ENCODE measurements around the gene NACAD. TPM values are rescaled to one million over a fixed set of nuclear protein-coding genes. Genes with fewer than 3 reads are reported as not detected.
A peak's percentile ranks its signal among the peaks of the same experiment; 100 is the strongest.

The NACAD gene
- total RNA-seq, 1 experiment from 2014 or later: not detected

- Mint-ChIP-seq H3K27me3 (ENCODE audit: insufficient read depth, unreplicated experiment) (no peaks in the 10 kb centered on the region), H3K9me3 (ENCODE audit: unreplicated experiment) (no peaks in the 10 kb centered on the region), H3K4me3 (ENCODE audit: unreplicated experiment) (peak within 1 kb of the TSS; percentile 91), H3K4me1 (ENCODE audit: insufficient read depth, unreplicated experiment) (peaks cover 19% of the 10 kb centered on the region), H3K27ac (ENCODE audit: low read depth, unreplicated experiment) (peak within 1 kb of the TSS; percentile 97), H3K36me3 (ENCODE audit: insufficient read depth, unreplicated experiment) (peaks cover 30% of the 10 kb centered on the region)
- intact Hi-C loops (cut with micrococcal nuclease): loop anchor here (10.0 kb wide), 1 partner anchor 117 kb away; no protein-coding TSS in a partner anchor
- peak; percentile 94 for DNase-seq (ENCODE audit: unreplicated experiment)
- BruUV-seq (replicated peaks): TSS peak; percentile 95
- POLR2A ChIA-PET: interaction anchor here (0.7 to 3.2 kb wide), 47 partner anchors 9 to 538 kb away, joined by 3 to 59 read pairs (median 5); partner anchors contain the start of genes CCM2, DDX56, H2AZ2 and OGDH
- no peak for TF ChIP-seq CTCF (IDR thresholded peaks at IDR 0.05; ENCODE audit: unreplicated experiment)
- CTCF ChIA-PET: interaction anchor here (0.6 to 1.6 kb wide), 7 partner anchors 8 to 711 kb away, joined by 3 to 5 read pairs (median 4); no protein-coding TSS in a partner anchor
These were observed 22.8 kb upstream of the NACAD start, which contains the start of gene TBRG4 for GRCh38 chr7:45111298-45112223. Gene TBRG4, minus strand, starts transcription at chr7:45111697. Its CDS starts 2,460 bp downstream, at chr7:45109237.

GRCh38 chr7:45108863-45109262 is 20.1 kb upstream of the NACAD start:
- Mint-ChIP-seq H3K9me3 (ENCODE audit: unreplicated experiment) (no peaks in the 10 kb centered on the region), H3K4me1 (ENCODE audit: insufficient read depth, unreplicated experiment) (peaks cover 19% of the 10 kb centered on the region), H3K4me3 (ENCODE audit: unreplicated experiment) (peak overlapping the region; percentile 55), H3K27ac (ENCODE audit: low read depth, unreplicated experiment) (no peak overlapping the region), H3K36me3 (ENCODE audit: insufficient read depth, unreplicated experiment) (peaks cover 51% of the 10 kb centered on the region), H3K27me3 (ENCODE audit: insufficient read depth, unreplicated experiment) (no peaks in the 10 kb centered on the region)
- POLR2A ChIA-PET: interaction anchor here (0.7 kb wide), 1 partner anchor 16 kb away, joined by 3 read pairs; no protein-coding TSS in a partner anchor
- DNase-seq (ENCODE audit: unreplicated experiment): no peak
- no TSS peak for BruUV-seq (replicated peaks)
- intact Hi-C loops (cut with micrococcal nuclease): no loop called here
- TF ChIP-seq CTCF (IDR thresholded peaks at IDR 0.05; ENCODE audit: unreplicated experiment): no peak
- CTCF ChIA-PET: interaction anchor here (0.7 kb wide), 1 partner anchor 253 kb away, joined by 5 read pairs; no protein-coding TSS in a partner anchor

GRCh38 chr7:45107356-45107755 is 18.6 kb upstream of the NACAD start:
- no peak for TF ChIP-seq CTCF (IDR thresholded peaks at IDR 0.05; ENCODE audit: unreplicated experiment)
- H3K27ac Mint-ChIP-seq (ENCODE audit: low read depth, unreplicated experiment): no peak overlapping the region
- POLR2A ChIA-PET: interaction anchor here (1.0 kb wide), 1 partner anchor 107 kb away, joined by 6 read pairs; the partner anchor contains the start of gene CCM2
- intact Hi-C loops (cut with micrococcal nuclease): no loop called here
- CTCF ChIA-PET: interaction anchor here (0.6 kb wide), 1 partner anchor 258 kb away, joined by 3 read pairs; no protein-coding TSS in a partner anchor
- no TSS peak for BruUV-seq (replicated peaks)
- H3K36me3 Mint-ChIP-seq (ENCODE audit: insufficient read depth, unreplicated experiment): peaks cover 62% of the 10 kb centered on the region
- H3K9me3 Mint-ChIP-seq (ENCODE audit: unreplicated experiment): no peaks in the 10 kb centered on the region
- H3K4me1 Mint-ChIP-seq (ENCODE audit: insufficient read depth, unreplicated experiment): peaks cover 19% of the 10 kb centered on the region
- H3K4me3 Mint-ChIP-seq (ENCODE audit: unreplicated experiment): no peak overlapping the region
- no peaks in the 10 kb centered on the region for H3K27me3 Mint-ChIP-seq (ENCODE audit: insufficient read depth, unreplicated experiment)
- DNase-seq (ENCODE audit: unreplicated experiment): no peak

GRCh38 chr7:45106820-45107219 is 18.1 kb upstream of the NACAD start:
- Mint-ChIP-seq H3K4me1 (ENCODE audit: insufficient read depth, unreplicated experiment) (peaks cover 19% of the 10 kb centered on the region), H3K9me3 (ENCODE audit: unreplicated experiment) (no peaks in the 10 kb centered on the region), H3K36me3 (ENCODE audit: insufficient read depth, unreplicated experiment) (peaks cover 65% of the 10 kb centered on the region), H3K27me3 (ENCODE audit: insufficient read depth, unreplicated experiment) (no peaks in the 10 kb centered on the region), H3K4me3 (ENCODE audit: unreplicated experiment) (no peak overlapping the region), H3K27ac (ENCODE audit: low read depth, unreplicated experiment) (no peak overlapping the region)
- DNase-seq (ENCODE audit: unreplicated experiment): no peak
- no TSS peak for BruUV-seq (replicated peaks)
- CTCF ChIA-PET: no interaction called here
- TF ChIP-seq CTCF (IDR thresholded peaks at IDR 0.05; ENCODE audit: unreplicated experiment): no peak
- POLR2A ChIA-PET: interaction anchor here (1.0 kb wide), 1 partner anchor 106 kb away, joined by 6 read pairs; the partner anchor contains the start of gene CCM2
- intact Hi-C loops (cut with micrococcal nuclease): no loop called here

All from MCF 10A (cell line).